ENCODE results near the gene SPON1.

DNA sequence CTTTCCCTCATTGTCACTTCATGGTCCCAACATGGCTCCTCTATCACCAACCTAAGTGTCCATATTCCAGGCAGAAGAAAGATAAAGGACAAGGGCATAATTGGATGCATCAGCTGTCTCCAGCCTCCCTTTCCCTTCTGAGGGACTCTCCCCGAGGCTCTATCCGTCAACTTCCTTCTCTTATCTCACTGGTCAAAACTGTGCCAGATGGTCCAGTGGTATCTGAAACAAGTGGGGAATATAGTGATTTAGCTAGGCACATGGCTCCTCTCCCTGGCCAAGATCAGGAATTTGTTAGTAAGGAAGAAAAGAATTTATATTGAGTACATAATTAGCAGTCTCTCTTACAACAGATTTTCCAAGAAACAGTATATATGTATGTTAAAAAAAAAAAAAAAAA, 12.6 kb upstream of the SPON1 start:
- TF ChIP-seq POLR2AphosphoS5 (IDR thresholded peaks at IDR 0.05; ENCODE audit: borderline replicate concordance, low read depth, low read length) (no peak), EZH2 (IDR thresholded peaks at IDR 0.05) (no peak)

All from SK-N-MC (cell line).